ENCODE data around the gene PIEZO1.

- TF ChIP-seq CTCF (conservative IDR thresholded peaks at IDR 0.05 in 1 of 2, IDR thresholded peaks at IDR 0.05 in 1 of 2; ENCODE audit: low read depth in 1 of 2, low read length in 2 of 2) (no peak), EZH2 (IDR thresholded peaks at IDR 0.05; ENCODE audit: low read length, missing control alignments) (no peak)
Measured at GRCh38 chr16:88830258-88830657, 45.2 kb upstream of the PIEZO1 start.

Measured in fibroblast of lung (primary cell).